Measurements from ENCODE around the gene IL12B.
"Not testable (repeated sequence)": the region's sequence is repeated elsewhere in the genome, so short reads cannot be mapped to it uniquely, and the experiment has no call there.

The IL12B gene

GRCh38 chr5:159269723-159270122, 60.6 kb downstream of the IL12B start:
- no peak for DNase-seq (ENCODE audit: low spot score)
- no peaks in the 10 kb centered on the region for H3K4me1 ChIP-seq (ENCODE audit: insufficient read depth, poor library complexity, severe bottlenecking)
- no peak overlapping the region for H3K4me3 ChIP-seq (ENCODE audit: severe bottlenecking)
- no peaks in the 10 kb centered on the region for H3K27me3 ChIP-seq (ENCODE audit: insufficient read depth, poor library complexity, severe bottlenecking)
- H3K9me3 ChIP-seq (ENCODE audit: severe bottlenecking): no peaks in the 10 kb centered on the region
- peaks cover 85% of the 10 kb centered on the region for H3K36me3 ChIP-seq (ENCODE audit: low read depth)
- TF ChIP-seq CTCF (IDR thresholded peaks at IDR 0.05; ENCODE audit: poor library complexity, severe bottlenecking): no peak
- no peak for ATAC-seq (ENCODE audit: low read depth)
- H3K27ac ChIP-seq (ENCODE audit: poor library complexity, severe bottlenecking): no peak overlapping the region

- H3K4me3 ChIP-seq (ENCODE audit: severe bottlenecking); ATAC-seq (ENCODE audit: low read depth): not testable (repeated sequence)
Measured at GRCh38 chr5:159266764-159267163, 63.5 kb downstream of the IL12B start.

More at GRCh38 chr5:159266764-159267163, 63.5 kb downstream of the IL12B start:
- H3K27me3 ChIP-seq (ENCODE audit: insufficient read depth, poor library complexity, severe bottlenecking); H3K27ac ChIP-seq (ENCODE audit: poor library complexity, severe bottlenecking); H3K9me3 ChIP-seq (ENCODE audit: severe bottlenecking); DNase-seq (ENCODE audit: low spot score): not testable (repeated sequence)
- Histone ChIP-seq H3K36me3 (ENCODE audit: low read depth) (peaks cover 60% of the 10 kb centered on the region), H3K4me1 (ENCODE audit: insufficient read depth, poor library complexity, severe bottlenecking) (peaks cover 16% of the 10 kb centered on the region)
